Keratinocyte (primary cell): ENCODE measurements around the gene FAAH. TPM values are rescaled to one million over a fixed set of nuclear protein-coding genes. Genes with fewer than 3 reads are reported as not detected.

ENCODE experiments used
- DNase-seq: peaks from one replicate; pipeline ENCODE4 v3.0.0-alpha.2; 2011; ENCODE audit warnings: low read depth, missing footprints, low spot score
- FAIRE-seq: peaks from 2 replicates; lab custom pipeline; 2011; peaks lifted over from hg19 to GRCh38; lab: Jason Lieb, UNC
- H2AFZ ChIP-seq: 2 replicates; pipeline ENCODE4 v1.6.0; 2012; ENCODE audit warnings: low read length, control low read depth, inconsistent platforms; ENCODE audit not compliant: control insufficient read depth
- H3K27ac ChIP-seq: 2 replicates; pipeline ENCODE4 v1.5.1; 2011; ENCODE audit warnings: low read length; ENCODE audit not compliant: control insufficient read depth, insufficient read depth
- H3K27me3 ChIP-seq: 3 replicates; pipeline ENCODE4 v1.6.0; 2011; ENCODE audit warnings: low read length; ENCODE audit not compliant: control insufficient read depth, insufficient read depth; ENCODE audit errors: extremely low read depth
- H3K36me3 ChIP-seq, 2 experiments: 2 replicates in 1 of 2; 3 replicates in 1 of 2; pipeline ENCODE4 v1.5.1; 2011; ENCODE audit warnings: low read length in 2 of 2, mild to moderate bottlenecking in 1 of 2; ENCODE audit not compliant: control insufficient read depth in 2 of 2, insufficient read depth in 2 of 2; ENCODE audit errors: extremely low read depth in 1 of 2
- H3K4me1 ChIP-seq: 3 replicates; pipeline ENCODE4 v1.5.1; 2011; ENCODE audit warnings: low read length; ENCODE audit not compliant: control insufficient read depth, insufficient read depth; ENCODE audit errors: extremely low read depth
- H3K4me2 ChIP-seq: 3 replicates; pipeline ENCODE4 v1.6.0; 2011; ENCODE audit warnings: low read depth, low read length; ENCODE audit not compliant: control insufficient read depth, insufficient read depth; ENCODE audit errors: extremely low read depth
- H3K4me3 ChIP-seq, 3 experiments: fragments of 200-600 bp in 1 of 3; sonication (generic) in 1 of 3; 2 replicates in 2 of 3; 3 replicates in 1 of 3; pipeline ENCODE4 v1.5.1; 2011 to 2016; ENCODE audit warnings: low read length in 3 of 3, mild to moderate bottlenecking in 3 of 3, control low read depth in 2 of 3, inconsistent platforms in 1 of 3, low read depth in 1 of 3, mixed read lengths in 1 of 3, mixed run types in 1 of 3, moderate library complexity in 1 of 3; ENCODE audit not compliant: control insufficient read depth in 2 of 3, insufficient read depth in 2 of 3; ENCODE audit errors: extremely low read depth in 1 of 3
- H3K79me2 ChIP-seq: 2 replicates; pipeline ENCODE4 v1.6.0; 2012; ENCODE audit warnings: low read length; ENCODE audit not compliant: control insufficient read depth, insufficient read depth
- H3K9ac ChIP-seq: 3 replicates; pipeline ENCODE4 v1.6.0; 2011; ENCODE audit warnings: low read length; ENCODE audit not compliant: control insufficient read depth, insufficient read depth; ENCODE audit errors: extremely low read depth
- H3K9me1 ChIP-seq: 3 replicates; pipeline ENCODE4 v1.6.0; 2011; ENCODE audit warnings: low read length; ENCODE audit not compliant: control insufficient read depth, insufficient read depth; ENCODE audit errors: extremely low read depth
- H3K9me3 ChIP-seq: 2 replicates; pipeline ENCODE4 v1.5.1; 2012; ENCODE audit warnings: low read depth, low read length; ENCODE audit not compliant: control insufficient read depth
- H4K20me1 ChIP-seq: 3 replicates; pipeline ENCODE4 v1.6.0; 2011; ENCODE audit warnings: low read length; ENCODE audit not compliant: control insufficient read depth, insufficient read depth; ENCODE audit errors: extremely low read depth
- EZH2 ChIP-seq: IDR thresholded peaks from one replicate; pipeline ENCODE4 v1.6.1; 2012; ENCODE audit warnings: inconsistent platforms, mild to moderate bottlenecking, low read length, moderate library complexity
- dilution Hi-C: fragments of 300-500 bp; cut with MboI; formaldehyde crosslinking; loops from one replicate; pipeline ENCODE4 v1.7.0; 2020; ENCODE audit warnings: low sequenced_read_pairs; ENCODE audit not compliant: extremely low pct_ligation_motif_present
- polyA plus RNA-seq, 5 experiments: library from polyadenylated mRNA; depleted of rRNA in 3 of 5; stranded (reverse) in 3 of 5; stranded (forward) in 1 of 5; unstranded in 1 of 5; fragments of >200 nt; gene quantifications; 1 replicate in 1 of 5; 2 replicates in 3 of 5; 3 replicates in 1 of 5; pipeline versions ENCODE4 v1.2.1 to v1.2.3, GENCODE V29; 2011 to 2012; ENCODE audit warnings: missing spikeins in 2 of 5, low read depth in 1 of 5, low replicate concordance in 1 of 5
- TF ChIP-seq, protein P1 (sequence below), 3 experiments: IDR thresholded peaks in 1 of 3; conservative IDR thresholded peaks in 1 of 3; optimal IDR thresholded peaks in 1 of 3; 2 replicates in 2 of 3; 3 replicates in 1 of 3; pipeline versions ENCODE3 to v1.5.1; 2011; ENCODE audit warnings: low read length in 3 of 3, mild to moderate bottlenecking in 3 of 3, moderate library complexity in 2 of 3, control low read depth in 1 of 3, inconsistent platforms in 1 of 3; ENCODE audit not compliant: insufficient read depth in 2 of 3; ENCODE audit errors: extremely low read depth in 1 of 3

Gene FAAH
- polyA plus RNA-seq, 1 donor (not counting 4 experiments of a cell fraction or from before 2014, with no cell fraction given): 5.3 TPM

DNA sequence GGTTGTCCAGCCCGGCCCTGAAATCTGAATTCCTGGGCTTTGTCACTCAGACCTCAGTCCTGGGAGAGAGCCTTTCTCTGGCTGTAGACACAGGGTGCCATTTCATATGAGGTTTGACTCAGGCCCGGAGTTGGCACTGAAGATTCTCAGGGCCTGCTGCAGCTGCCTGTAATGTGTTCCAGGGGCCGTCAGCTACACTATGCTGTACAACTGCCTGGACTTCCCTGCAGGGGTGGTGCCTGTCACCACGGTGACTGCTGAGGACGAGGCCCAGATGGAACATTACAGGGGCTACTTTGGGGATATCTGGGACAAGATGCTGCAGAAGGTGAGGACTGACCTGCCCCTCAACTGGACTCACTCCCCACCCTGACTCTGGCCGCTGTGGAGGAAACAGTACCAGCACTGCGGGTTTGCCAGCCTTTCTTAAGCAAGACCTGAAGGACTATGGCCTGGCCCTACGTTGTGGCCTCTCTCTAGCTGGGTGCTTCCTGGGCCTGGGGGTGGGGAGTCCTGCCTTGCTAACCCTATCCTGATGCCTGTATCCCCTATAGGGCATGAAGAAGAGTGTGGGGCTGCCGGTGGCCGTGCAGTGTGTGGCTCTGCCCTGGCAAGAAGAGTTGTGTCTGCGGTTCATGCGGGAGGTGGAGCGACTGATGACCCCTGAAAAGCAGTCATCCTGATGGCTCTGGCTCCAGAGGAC is 18.9 kb downstream of the FAAH start:
- Histone ChIP-seq H4K20me1 (no peaks in the 10 kb centered on the region), H3K9ac (no peak overlapping the region), H3K27ac (no peak overlapping the region), H2AFZ (no peak overlapping the region), H3K4me2 (no peak overlapping the region), H3K79me2 (no peaks in the 10 kb centered on the region), H3K4me1 (no peaks in the 10 kb centered on the region), H3K27me3 (no peaks in the 10 kb centered on the region), H3K36me3 (peaks cover 0 to 1% of the 10 kb centered on the region in 2 experiments), H3K9me1 (no peaks in the 10 kb centered on the region), H3K9me3 (no peaks in the 10 kb centered on the region), H3K4me3 (no peak overlapping the region)
- TF ChIP-seq EZH2: no peak
- TF ChIP-seq, protein P1, sequence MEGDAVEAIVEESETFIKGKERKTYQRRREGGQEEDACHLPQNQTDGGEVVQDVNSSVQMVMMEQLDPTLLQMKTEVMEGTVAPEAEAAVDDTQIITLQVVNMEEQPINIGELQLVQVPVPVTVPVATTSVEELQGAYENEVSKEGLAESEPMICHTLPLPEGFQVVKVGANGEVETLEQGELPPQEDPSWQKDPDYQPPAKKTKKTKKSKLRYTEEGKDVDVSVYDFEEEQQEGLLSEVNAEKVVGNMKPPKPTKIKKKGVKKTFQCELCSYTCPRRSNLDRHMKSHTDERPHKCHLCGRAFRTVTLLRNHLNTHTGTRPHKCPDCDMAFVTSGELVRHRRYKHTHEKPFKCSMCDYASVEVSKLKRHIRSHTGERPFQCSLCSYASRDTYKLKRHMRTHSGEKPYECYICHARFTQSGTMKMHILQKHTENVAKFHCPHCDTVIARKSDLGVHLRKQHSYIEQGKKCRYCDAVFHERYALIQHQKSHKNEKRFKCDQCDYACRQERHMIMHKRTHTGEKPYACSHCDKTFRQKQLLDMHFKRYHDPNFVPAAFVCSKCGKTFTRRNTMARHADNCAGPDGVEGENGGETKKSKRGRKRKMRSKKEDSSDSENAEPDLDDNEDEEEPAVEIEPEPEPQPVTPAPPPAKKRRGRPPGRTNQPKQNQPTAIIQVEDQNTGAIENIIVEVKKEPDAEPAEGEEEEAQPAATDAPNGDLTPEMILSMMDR (optimal IDR thresholded peaks at IDR 0.05 in 1 of 3, IDR thresholded peaks at IDR 0.05 in 1 of 3, conservative IDR thresholded peaks at IDR 0.05 in 1 of 3; ENCODE audit: extremely low read depth in 1 of 3, insufficient read depth in 2 of 3, low read length in 3 of 3): no peak
- FAIRE-seq (no peak), DNase-seq (no peak)
- dilution Hi-C loops: no loop called here

DNA sequence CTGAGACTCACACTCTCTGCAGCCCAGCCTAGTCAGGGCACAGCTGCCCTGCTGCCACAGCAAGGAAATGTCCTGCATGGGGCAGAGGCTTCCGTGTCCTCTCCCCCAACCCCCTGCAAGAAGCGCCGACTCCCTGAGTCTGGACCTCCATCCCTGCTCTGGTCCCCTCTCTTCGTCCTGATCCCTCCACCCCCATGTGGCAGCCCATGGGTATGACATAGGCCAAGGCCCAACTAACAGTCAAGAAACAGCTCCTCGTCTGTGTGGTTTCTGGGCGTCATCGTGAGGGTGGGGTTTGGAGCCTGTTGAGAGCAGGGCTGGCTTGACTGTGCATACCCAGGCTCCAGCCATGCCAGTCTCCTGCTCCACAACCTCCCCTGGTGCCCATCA is 19.5 kb downstream of the FAAH start:
- Histone ChIP-seq H2AFZ (no peak overlapping the region), H3K9me1 (no peaks in the 10 kb centered on the region), H3K36me3 (peaks cover 0 to 1% of the 10 kb centered on the region in 2 experiments), H3K4me3 (no peak overlapping the region), H4K20me1 (no peaks in the 10 kb centered on the region), H3K27ac (no peak overlapping the region), H3K9me3 (no peaks in the 10 kb centered on the region), H3K79me2 (no peaks in the 10 kb centered on the region), H3K9ac (no peak overlapping the region), H3K4me1 (no peaks in the 10 kb centered on the region), H3K27me3 (no peaks in the 10 kb centered on the region), H3K4me2 (no peak overlapping the region)
- FAIRE-seq (no peak), DNase-seq (no peak)
- TF ChIP-seq, protein P1 (optimal IDR thresholded peaks at IDR 0.05 in 1 of 3, IDR thresholded peaks at IDR 0.05 in 1 of 3, conservative IDR thresholded peaks at IDR 0.05 in 1 of 3; ENCODE audit: extremely low read depth in 1 of 3, insufficient read depth in 2 of 3, low read length in 3 of 3): peak; percentile 9 to 33 (median 29)
- TF ChIP-seq EZH2: no peak
- dilution Hi-C loops: no loop called here
